Bronchial epithelial cell (primary cell): ENCODE measurements around the gene STRN3. TPM values are rescaled to one million over a fixed set of nuclear protein-coding genes. Genes with fewer than 3 reads are reported as not detected.
A peak's percentile ranks its signal among the peaks of the same experiment; 100 is the strongest.

Experiments
- DNase-seq: peaks from one replicate; pipeline ENCODE4 v3.0.0-alpha.2; 2010; ENCODE audit warnings: low read depth
- FAIRE-seq: peaks from 2 replicates; lab custom pipeline; 2011; peaks lifted over from hg19 to GRCh38; lab: Jason Lieb, UNC
- H3K27me3 ChIP-seq: 2 replicates; pipeline ENCODE4 v1.5.1; 2011; ENCODE audit warnings: low read length; ENCODE audit not compliant: control insufficient read depth, insufficient read depth
- H3K36me3 ChIP-seq: 2 replicates; pipeline ENCODE4 v1.5.1; 2011; ENCODE audit warnings: low read length; ENCODE audit not compliant: control insufficient read depth, insufficient read depth
- H3K4me3 ChIP-seq: 2 replicates; pipeline ENCODE4 v1.5.1; 2011; ENCODE audit warnings: mild to moderate bottlenecking, low read depth, low read length, control low read depth
- CTCF ChIP-seq: IDR thresholded peaks from 2 replicates; pipeline ENCODE4 v1.5.1; 2011; ENCODE audit warnings: mild to moderate bottlenecking, moderate library complexity, low read length, control low read depth, inconsistent platforms; ENCODE audit not compliant: insufficient read depth, severe bottlenecking
- total RNA-seq: library from RNA; depleted of rRNA; stranded (reverse); fragments of >200 nt; gene quantifications from 2 replicates; pipeline ENCODE4 v1.2.1, GENCODE V29; 2014

STRN3 gene
- total RNA-seq, 1 donor from 2014 or later = 76.9 TPM

DNA sequence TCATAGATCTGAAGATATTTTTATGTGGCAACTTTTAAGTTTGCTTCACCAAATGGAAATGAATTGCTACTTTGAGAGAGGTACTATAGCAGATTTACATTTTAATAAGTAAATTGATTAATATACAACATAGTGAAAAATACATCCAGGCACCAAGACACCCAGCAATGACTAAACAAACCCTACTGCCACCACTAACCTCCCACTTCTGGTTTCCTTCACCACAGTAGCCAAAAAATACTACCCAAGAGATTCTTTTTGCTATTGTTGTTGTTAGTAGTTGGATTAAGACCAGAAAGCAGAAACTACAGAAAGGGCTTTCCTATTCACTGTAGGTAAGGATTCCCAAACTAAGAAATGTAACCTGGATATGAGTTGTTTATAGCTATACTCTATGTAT lies 97.7 kb downstream of the STRN3 start:
- Histone ChIP-seq H3K36me3 (peaks cover 2% of the 10 kb centered on the region), H3K4me3 (no peak overlapping the region), H3K27me3 (no peaks in the 10 kb centered on the region)
- FAIRE-seq (no peak), DNase-seq (no peak)
- TF ChIP-seq CTCF = no peak

GRCh38 chr14:30925254-30925653 lies 100.9 kb downstream of the STRN3 start:
- no peaks in the 10 kb centered on the region for H3K27me3 ChIP-seq
- TF ChIP-seq CTCF = no peak
- DNase-seq (no peak), FAIRE-seq (no peak)
- no peak overlapping the region for H3K4me3 ChIP-seq
- no peaks in the 10 kb centered on the region for H3K36me3 ChIP-seq

- Histone ChIP-seq H3K4me3 (no peak overlapping the region), H3K36me3 (no peaks in the 10 kb centered on the region), H3K27me3 (no peaks in the 10 kb centered on the region)
- no peak for FAIRE-seq
- DNase-seq = no peak
- TF ChIP-seq CTCF = no peak
Observed at GRCh38 chr14:30921788-30922187, 104.4 kb downstream of the STRN3 start.

GRCh38 chr14:30921305-30921704 lies 104.9 kb downstream of the STRN3 start:
- DNase-seq = peak; percentile 28
- TF ChIP-seq CTCF = no peak

DNA sequence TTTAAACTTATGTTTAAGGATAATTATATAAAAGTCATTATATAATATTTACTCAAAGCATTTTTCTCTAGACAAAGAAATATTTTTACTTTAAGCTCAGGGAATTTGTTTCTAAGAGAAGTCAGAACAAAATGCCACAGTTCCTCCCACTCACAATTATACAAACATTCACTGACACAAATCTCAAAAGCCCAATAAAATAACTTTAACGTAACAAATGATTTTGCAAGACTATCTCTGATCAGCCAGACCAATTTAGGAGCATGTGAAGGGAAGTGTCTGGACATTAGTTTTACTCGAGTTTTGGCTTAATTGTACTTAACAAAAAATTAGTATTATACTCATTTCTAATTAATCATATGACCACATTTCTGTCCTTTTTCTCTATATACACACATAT lies 110.6 kb downstream of the STRN3 start:
- FAIRE-seq = no peak
- TF ChIP-seq CTCF = no peak
- no peak overlapping the region for H3K4me3 ChIP-seq
- H3K27me3 ChIP-seq = no peaks in the 10 kb centered on the region
- H3K36me3 ChIP-seq = peaks cover 3% of the 10 kb centered on the region
- no peak for DNase-seq

More at GRCh38 chr14:30921305-30921704, 104.9 kb downstream of the STRN3 start:
- no peaks in the 10 kb centered on the region for H3K36me3 ChIP-seq
- no peak for FAIRE-seq
- no peaks in the 10 kb centered on the region for H3K27me3 ChIP-seq
- no peak overlapping the region for H3K4me3 ChIP-seq

GRCh38 chr14:30914812-30915211 lies 111.4 kb downstream of the STRN3 start:
- FAIRE-seq = no peak
- no peaks in the 10 kb centered on the region for H3K27me3 ChIP-seq
- DNase-seq = no peak
- H3K36me3 ChIP-seq = peaks cover 3% of the 10 kb centered on the region
- no peak for TF ChIP-seq CTCF
- no peak overlapping the region for H3K4me3 ChIP-seq
